SW 1271 (cell line): ENCODE measurements around the gene UBE2D3.
"Not testable (repeated sequence)": the region's sequence is repeated elsewhere in the genome, so short reads cannot be mapped to it uniquely, and the experiment has no call there.

Experiments used
- DNase-seq, 2 experiments: peaks; one replicate each; lab custom pipeline; 2025; lab: John Stamatoyannopoulos, UW

The UBE2D3 gene

GRCh38 chr4:102826890-102827673 lies at the start of gene UBE2D3:
TSS of gene UBE2D3 (minus strand) at chr4:102827551. CDS start at chr4:102826508, 1,043 bp downstream.
- DNase-seq: peak; percentile 59 to 83

- DNase-seq: no peak
Observed at GRCh38 chr4:102871772-102872171, 44.4 kb upstream of the UBE2D3 start.

DNA sequence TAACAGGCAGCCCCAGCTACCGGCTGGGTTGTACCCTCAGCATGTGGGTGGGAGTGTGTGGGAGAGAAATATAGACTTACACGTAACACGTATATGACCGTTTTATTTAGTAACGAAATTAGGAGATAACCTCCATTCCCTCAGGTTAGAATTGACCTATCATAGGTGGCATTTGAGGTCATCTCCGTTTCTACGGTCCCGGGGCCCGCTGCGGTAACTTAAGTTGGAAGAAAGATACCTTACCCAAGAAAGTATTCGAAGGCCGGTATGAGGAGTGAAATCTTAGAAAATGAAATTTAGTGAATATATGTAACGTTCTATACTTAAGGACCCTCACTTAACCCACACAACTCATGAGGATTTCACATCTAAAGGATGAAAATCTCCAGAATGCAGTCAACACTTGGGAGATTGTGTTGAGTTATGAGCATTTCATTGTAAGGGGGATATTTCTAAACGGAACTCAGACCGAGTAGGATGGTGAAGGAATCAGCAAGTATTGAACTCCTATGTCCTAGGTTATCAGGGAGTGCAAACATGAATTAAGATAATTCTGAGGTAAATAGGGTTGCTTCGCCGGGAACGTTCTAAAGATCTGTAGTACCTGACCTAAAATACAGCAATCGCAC lies 42.3 kb upstream of the UBE2D3 start:
- DNase-seq: no peak

- DNase-seq: peak; percentile 63 to 79
Observed at GRCh38 chr4:102868781-102869568, 41.6 kb upstream of the UBE2D3 start, which contains the start of gene CISD2. TSS of gene CISD2 (plus strand) at chr4:102868992. CDS start at chr4:102869085, 93 bp downstream.

GRCh38 chr4:102868153-102868780 lies 40.9 kb upstream of the UBE2D3 start:
- DNase-seq: no peak

GRCh38 chr4:102867278-102868152 lies 40.2 kb upstream of the UBE2D3 start:
- DNase-seq: no peak

DNA sequence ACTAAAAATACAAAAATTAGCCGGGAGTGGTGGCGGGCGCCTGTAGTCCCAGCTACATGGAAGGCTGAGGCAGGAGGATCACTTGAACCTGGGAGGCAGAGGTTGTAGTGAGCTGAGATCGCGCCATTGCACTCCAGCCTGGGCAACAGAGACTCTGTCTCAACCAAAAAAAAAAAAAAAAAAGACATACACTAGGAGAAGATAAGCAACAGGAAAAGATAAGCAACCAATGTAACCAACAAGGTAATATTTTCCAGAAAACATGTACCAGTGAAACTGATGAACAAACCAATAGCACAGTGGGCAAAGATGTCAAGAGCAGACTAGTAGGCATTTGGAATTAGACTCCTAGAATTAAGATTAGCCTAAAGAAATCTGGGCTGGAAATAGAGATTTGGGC lies 38.0 kb upstream of the UBE2D3 start:
- not testable (repeated sequence) for DNase-seq

- DNase-seq: no peak
Observed at GRCh38 chr4:102862747-102863146, 35.4 kb upstream of the UBE2D3 start.

- no peak for DNase-seq
Observed at GRCh38 chr4:102862016-102862415, 34.7 kb upstream of the UBE2D3 start.

DNA sequence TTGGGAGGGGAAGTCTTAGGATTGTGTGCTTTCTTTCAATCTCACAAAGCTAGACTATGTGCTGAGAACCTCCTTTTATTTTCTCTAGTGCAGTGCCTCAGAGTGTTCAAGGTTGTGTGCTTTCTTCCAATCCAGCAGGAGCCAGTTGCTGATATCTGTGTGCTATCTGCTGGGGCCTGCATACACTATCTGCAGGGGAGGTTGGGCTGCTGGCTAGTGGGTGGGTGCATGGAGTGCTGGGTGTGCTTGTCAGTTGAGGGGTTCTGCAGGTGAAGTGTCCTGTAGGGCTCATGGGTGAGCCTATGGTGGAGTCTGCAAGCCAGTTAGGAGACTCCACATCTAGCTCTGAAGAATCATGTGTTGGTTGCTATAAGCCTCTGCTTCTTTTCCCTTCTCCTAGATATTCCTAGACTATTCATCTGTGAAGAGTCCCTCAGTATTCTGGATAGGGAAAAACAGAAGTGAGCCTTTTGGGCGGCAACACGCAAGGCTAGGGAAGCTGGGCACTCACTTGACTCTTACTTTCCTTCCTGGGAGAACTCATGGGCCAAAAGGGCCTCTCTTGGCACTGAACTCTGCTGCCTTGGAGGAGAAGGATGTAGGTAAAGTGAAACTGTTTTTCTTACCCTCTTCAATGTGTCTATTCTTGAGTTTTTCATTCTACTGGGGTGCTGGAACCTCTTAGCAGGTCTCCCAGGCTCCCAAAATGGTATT lies 33.4 kb upstream of the UBE2D3 start:
- no peak for DNase-seq

DNA sequence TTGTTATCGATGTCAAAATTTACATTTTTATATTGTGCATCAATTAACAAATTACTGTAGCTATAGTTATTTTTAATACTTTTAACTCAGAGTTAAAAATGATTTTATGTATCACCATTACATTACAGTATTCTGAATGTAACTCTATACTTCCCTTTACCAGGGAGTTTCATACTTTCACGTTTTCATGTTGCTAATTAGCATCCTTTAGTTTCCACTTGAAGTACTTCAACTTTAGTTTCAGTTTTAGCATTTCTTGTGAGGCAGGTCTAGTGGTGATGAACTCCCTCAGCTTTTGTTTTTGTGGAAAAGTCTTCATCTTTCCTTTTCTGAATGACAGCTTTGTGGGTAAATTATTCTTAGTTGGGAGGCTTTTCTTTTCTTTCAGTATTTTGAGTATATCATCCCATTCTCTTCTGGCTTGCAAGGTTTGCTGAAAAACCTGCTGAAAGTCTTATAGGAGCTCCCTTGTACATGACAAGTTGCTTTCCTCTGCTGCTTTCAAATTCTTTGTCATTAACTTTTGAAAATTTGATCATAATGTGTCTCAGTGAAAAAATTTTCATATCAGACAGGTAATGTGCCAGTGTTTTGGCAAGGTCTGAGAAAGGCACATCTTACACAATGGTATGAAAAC lies 31.6 kb upstream of the UBE2D3 start:
- no peak for DNase-seq

- DNase-seq: no peak
Observed at GRCh38 chr4:102850370-102850769, 23.0 kb upstream of the UBE2D3 start.

DNA sequence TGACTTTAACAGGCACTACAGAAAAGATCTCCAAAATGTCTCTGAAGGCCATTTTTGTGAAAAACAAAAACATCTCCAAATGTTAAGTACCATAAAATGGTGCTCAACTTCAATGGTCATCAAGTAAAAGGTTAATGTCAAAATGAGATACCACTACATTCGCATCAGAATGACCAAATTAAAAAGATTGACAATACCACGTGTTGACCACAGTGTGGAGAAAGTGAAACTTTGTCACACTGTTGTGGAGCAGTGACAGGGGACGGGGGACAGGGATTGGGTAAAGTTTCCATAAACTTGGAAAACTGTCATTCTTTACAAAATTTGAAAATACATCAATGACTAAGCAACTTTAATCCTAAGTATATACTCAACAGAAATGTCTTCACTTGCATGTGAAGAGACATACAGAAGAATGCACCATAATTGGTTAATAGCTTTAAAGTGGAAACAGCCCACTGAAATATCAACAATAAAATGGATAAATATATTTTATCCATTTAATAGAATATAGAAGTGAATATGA lies 22.3 kb upstream of the UBE2D3 start:
- DNase-seq: no peak

DNA sequence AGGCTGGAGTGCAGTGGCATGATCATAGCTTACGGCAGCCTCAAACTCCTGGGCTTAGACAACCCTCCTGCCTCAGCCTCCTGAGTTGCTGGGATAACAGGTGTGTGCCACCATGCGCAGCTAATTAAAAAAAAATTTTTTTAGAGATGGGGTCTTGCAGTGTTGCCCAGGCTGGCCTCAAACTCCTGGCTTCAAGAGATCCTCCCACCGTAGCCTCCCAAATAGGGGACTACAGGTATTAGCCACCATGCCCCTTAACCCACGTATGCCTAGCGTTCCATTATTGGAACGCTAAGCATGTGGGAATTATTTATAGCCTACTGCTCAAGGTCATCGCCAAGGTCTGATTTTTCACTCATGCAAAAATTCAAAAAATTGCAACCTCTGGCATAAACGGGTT lies 20.3 kb upstream of the UBE2D3 start:
- no peak for DNase-seq

DNA sequence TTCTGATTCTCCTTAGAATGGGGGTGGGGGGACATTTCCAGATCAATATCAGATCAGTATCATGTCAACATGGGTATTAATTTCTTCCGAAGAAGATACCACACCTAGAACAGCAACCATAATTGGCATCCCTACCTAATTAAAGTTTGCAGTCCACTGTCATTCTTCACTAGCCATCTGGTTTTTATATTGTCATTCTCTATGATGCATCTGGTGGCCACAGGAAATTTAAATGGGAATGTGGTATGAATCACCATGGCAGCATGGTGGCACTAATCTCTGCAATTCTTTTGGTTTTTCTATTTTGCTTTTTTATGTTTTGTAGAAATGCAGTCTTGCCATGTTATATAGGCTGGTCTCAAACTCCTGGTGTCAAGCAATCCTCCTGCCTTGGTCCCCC lies 16.6 kb upstream of the UBE2D3 start:
- no peak for DNase-seq

- no peak for DNase-seq
Observed at GRCh38 chr4:102843273-102843672, 15.9 kb upstream of the UBE2D3 start.

GRCh38 chr4:102842367-102842766 lies 15.0 kb upstream of the UBE2D3 start:
- DNase-seq: no peak

- no peak for DNase-seq
Observed at GRCh38 chr4:102836596-102836995, 9.2 kb upstream of the UBE2D3 start.

DNA sequence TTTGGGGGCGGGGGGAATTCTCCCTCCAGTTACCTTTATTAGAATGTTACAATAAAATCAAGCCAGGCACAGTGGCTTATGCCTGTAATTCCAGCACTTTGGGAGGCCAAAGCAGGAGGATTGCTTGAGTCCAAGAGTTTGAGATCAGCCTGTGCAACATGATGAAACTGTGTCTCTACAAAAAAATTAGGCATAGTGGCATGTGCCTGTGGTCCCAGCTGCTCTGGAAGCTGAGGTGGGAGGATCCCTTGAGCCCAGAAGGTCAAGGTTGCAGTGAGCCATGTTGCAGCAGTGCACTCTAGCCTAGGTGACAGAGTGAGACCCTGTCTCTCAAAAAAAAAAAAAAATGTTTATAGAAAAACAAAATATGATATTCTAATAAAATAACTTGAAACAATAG lies 5.3 kb upstream of the UBE2D3 start:
- DNase-seq: no peak

GRCh38 chr4:102832105-102832504 lies 4.8 kb upstream of the UBE2D3 start:
- DNase-seq: no peak
